GM23248 (cell line): ENCODE data around the gene MYBPC1. TPM values are rescaled to one million over a fixed set of nuclear protein-coding genes. Genes with fewer than 3 reads are reported as not detected.

Experiments used
- DNase-seq: peaks from one replicate; pipeline ENCODE4 v3.0.0-alpha.2; 2015
- H2AFZ ChIP-seq: fragments of 200-600 bp; sonication (generic); 2 replicates; pipeline ENCODE4 v1.6.1; 2016; ENCODE audit warnings: antibody characterized with exemption
- H3F3A ChIP-seq: fragments of 200-600 bp; sonication (generic); 2 replicates; pipeline ENCODE4 v1.6.1; 2016; ENCODE audit warnings: mild to moderate bottlenecking, antibody characterized with exemption, mixed run types; ENCODE audit not compliant: insufficient read depth
- H3K27ac ChIP-seq: fragments of 200-600 bp; sonication (generic); 2 replicates; pipeline ENCODE4 v1.5.1; 2016; ENCODE audit warnings: mild to moderate bottlenecking
- H3K27me3 ChIP-seq: fragments of 200-600 bp; sonication (generic); replicated peaks from 2 replicates; pipeline ENCODE4 v1.6.1; 2016; ENCODE audit warnings: mild to moderate bottlenecking; ENCODE audit not compliant: insufficient read depth
- H3K36me3 ChIP-seq: fragments of 200-600 bp; sonication (generic); 2 replicates; pipeline ENCODE4 v1.6.1; 2016; ENCODE audit warnings: low read depth, mild to moderate bottlenecking
- H3K4me1 ChIP-seq: fragments of 200-600 bp; sonication (generic); 2 replicates; pipeline ENCODE4 v1.6.1; 2016; ENCODE audit warnings: mild to moderate bottlenecking; ENCODE audit not compliant: insufficient read depth
- H3K4me2 ChIP-seq: fragments of 200-600 bp; sonication (generic); one replicate; pipeline ENCODE4 v1.6.1; 2016; ENCODE audit warnings: mild to moderate bottlenecking; ENCODE audit not compliant: unreplicated experiment
- H3K4me3 ChIP-seq: fragments of 200-600 bp; sonication (generic); 2 replicates; pipeline ENCODE4 v1.5.1; 2016; ENCODE audit warnings: mild to moderate bottlenecking
- H3K79me2 ChIP-seq: fragments of 200-600 bp; sonication (generic); 2 replicates; pipeline ENCODE4 v1.6.1; 2016; ENCODE audit warnings: mild to moderate bottlenecking; ENCODE audit not compliant: insufficient read depth
- H3K9ac ChIP-seq: fragments of 200-600 bp; sonication (generic); 2 replicates; pipeline ENCODE4 v1.6.1; 2016; ENCODE audit warnings: mild to moderate bottlenecking
- H3K9me2 ChIP-seq: fragments of 200-600 bp; sonication (generic); 2 replicates; pipeline ENCODE4 v1.6.1; 2016; ENCODE audit warnings: mixed run types, mild to moderate bottlenecking, moderate library complexity; ENCODE audit not compliant: insufficient read depth
- H3K9me3 ChIP-seq: fragments of 200-600 bp; sonication (generic); one replicate; pipeline ENCODE4 v1.6.1; 2017; ENCODE audit warnings: low read depth
- H4K20me1 ChIP-seq: fragments of 200-600 bp; sonication (generic); 2 replicates; pipeline ENCODE4 v1.6.0; 2016; ENCODE audit not compliant: insufficient read depth
- EZH2 ChIP-seq: fragments of 200-600 bp; sonication (generic); IDR thresholded peaks from 2 replicates; pipeline ENCODE4 v1.6.1; 2018; ENCODE audit warnings: antibody characterized with exemption, mild to moderate bottlenecking; ENCODE audit not compliant: insufficient read depth, poor library complexity, severe bottlenecking
- EZH2phosphoT487 ChIP-seq: fragments of 200-600 bp; sonication (generic); IDR thresholded peaks from 2 replicates; pipeline ENCODE4 v1.6.1; 2018; ENCODE audit warnings: antibody characterized with exemption, moderate library complexity, mild to moderate bottlenecking, low read depth; ENCODE audit not compliant: insufficient read depth
- WGBS, 2 experiments: methylation state at CpG; one replicate each; pipeline ENCODE4 v1.1.6; 2015 to 2017; ENCODE audit warnings: low lambda C conversion rate in 2 of 2, low coverage in 1 of 2; ENCODE audit errors: missing lambda C conversion rate in 2 of 2; 5-methylcytosine and 5-hydroxymethylcytosine counted together
- in situ Hi-C: fragments of 300-500 bp; cut with MboI; formaldehyde crosslinking; loops from 2 replicates; pipeline ENCODE4 v1.15.0; 2020
- polyA plus RNA-seq: library from polyadenylated mRNA; unstranded; fragments of >200 nt; fragmentation: Nextera tagmentation; extraction: Ambion mirVana; gene quantifications from 2 replicates; pipeline ENCODE4 v1.2.1, GENCODE V29; 2016
- total RNA-seq: library from RNA; depleted of rRNA; stranded (reverse); fragments of >200 nt; shearing (Covaris generic); gene quantifications from 2 replicates; pipeline ENCODE4 v1.2.3, GENCODE V29; 2014

MYBPC1 gene
- total and polyA plus RNA-seq, 2 experiments from 2014 or later, result not detected

DNA sequence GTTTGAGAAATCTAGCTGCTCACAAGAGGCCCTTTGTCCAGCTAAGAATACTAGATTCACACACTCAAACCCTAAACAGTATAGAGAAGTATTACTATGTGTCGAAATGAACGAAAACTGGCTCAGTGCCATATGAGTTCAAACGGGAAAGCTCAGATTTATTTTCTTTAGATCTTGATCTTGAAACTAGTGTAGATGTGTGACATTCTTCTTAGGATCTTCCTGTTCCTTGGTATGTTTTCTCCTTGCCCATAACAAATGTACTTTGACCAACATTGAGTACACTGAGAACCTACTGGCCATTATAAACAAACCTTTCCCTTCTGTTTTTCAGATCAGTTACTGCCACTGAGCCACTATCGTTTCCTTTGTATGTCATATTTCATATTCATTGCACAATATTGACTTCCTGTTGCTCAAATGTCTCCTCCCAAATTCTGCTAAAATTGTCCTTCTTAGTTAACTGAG, 21.3 kb downstream of the MYBPC1 start:
- Histone ChIP-seq H3K4me1 (no peaks in the 10 kb centered on the region), H3K27me3 (no peaks in the 10 kb centered on the region), H3K36me3 (no peaks in the 10 kb centered on the region), H4K20me1 (no peaks in the 10 kb centered on the region), H3K4me3 (no peak overlapping the region), H3K9me2 (no peaks in the 10 kb centered on the region), H3F3A (no peaks in the 10 kb centered on the region), H3K79me2 (no peaks in the 10 kb centered on the region), H3K9ac (no peak overlapping the region), H3K9me3 (no peaks in the 10 kb centered on the region), H3K27ac (no peak overlapping the region), H3K4me2 (no peak overlapping the region), H2AFZ (no peak overlapping the region)
- no peak for TF ChIP-seq EZH2
- no peak for TF ChIP-seq EZH2phosphoT487
- DNase-seq, result no peak
- WGBS, 2 experiments, result 12 to 14% methylated on average over 4 of the region's 4 CpGs
- in situ Hi-C loops, result no loop called here

DNA sequence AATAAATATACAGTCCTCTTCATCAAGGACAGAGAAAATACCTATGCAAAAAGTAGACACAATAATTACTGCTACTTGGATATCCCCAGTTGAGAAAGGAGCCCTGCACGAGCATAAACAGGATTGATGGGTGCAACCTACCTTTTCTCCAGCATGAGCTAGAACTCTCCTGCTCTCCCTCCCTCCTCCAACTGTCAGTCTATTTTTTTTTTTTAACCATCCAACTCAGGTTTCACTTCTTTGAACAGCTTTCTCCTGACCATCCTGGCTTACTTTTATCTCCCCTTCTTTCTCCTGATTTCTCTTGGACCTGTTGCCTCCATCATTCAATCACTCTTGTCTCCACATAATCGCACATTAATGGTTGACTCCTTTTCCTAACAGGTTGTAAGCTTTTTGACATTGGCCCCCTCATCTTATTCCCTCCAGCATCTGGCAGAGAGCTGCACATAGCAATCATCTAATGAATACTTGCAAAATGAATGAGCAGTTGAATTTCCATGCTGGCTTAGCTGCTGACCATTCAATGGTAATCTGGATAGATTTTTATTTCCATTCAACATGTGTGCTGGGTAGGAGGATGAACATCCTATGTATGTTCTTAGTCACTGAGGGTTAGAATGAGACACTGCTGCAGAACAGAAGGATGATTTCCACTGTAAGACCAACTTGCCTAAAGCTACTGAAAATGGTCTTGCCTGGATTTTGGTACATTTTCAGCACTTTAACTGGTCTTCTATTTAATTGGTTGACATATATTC, 24.4 kb downstream of the MYBPC1 start:
- H3K79me2 ChIP-seq, result no peaks in the 10 kb centered on the region
- TF ChIP-seq EZH2phosphoT487 (no peak), EZH2 (no peak)
- H3K4me3 ChIP-seq, result no peak overlapping the region
- no peaks in the 10 kb centered on the region for H3K36me3 ChIP-seq
- H3K9me2 ChIP-seq, result no peaks in the 10 kb centered on the region
- WGBS, 2 experiments, result 26 to 41% methylated on average over 2 of the region's 2 CpGs
- DNase-seq, result no peak
- no peaks in the 10 kb centered on the region for H4K20me1 ChIP-seq
- no peaks in the 10 kb centered on the region for H3K9me3 ChIP-seq
- H3K27me3 ChIP-seq, result no peaks in the 10 kb centered on the region
- H3K4me2 ChIP-seq, result no peak overlapping the region
- H3K27ac ChIP-seq, result no peak overlapping the region
- in situ Hi-C loops, result no loop called here
- no peak overlapping the region for H3K9ac ChIP-seq
- no peaks in the 10 kb centered on the region for H3F3A ChIP-seq
- no peaks in the 10 kb centered on the region for H3K4me1 ChIP-seq
- H2AFZ ChIP-seq, result no peak overlapping the region

DNA sequence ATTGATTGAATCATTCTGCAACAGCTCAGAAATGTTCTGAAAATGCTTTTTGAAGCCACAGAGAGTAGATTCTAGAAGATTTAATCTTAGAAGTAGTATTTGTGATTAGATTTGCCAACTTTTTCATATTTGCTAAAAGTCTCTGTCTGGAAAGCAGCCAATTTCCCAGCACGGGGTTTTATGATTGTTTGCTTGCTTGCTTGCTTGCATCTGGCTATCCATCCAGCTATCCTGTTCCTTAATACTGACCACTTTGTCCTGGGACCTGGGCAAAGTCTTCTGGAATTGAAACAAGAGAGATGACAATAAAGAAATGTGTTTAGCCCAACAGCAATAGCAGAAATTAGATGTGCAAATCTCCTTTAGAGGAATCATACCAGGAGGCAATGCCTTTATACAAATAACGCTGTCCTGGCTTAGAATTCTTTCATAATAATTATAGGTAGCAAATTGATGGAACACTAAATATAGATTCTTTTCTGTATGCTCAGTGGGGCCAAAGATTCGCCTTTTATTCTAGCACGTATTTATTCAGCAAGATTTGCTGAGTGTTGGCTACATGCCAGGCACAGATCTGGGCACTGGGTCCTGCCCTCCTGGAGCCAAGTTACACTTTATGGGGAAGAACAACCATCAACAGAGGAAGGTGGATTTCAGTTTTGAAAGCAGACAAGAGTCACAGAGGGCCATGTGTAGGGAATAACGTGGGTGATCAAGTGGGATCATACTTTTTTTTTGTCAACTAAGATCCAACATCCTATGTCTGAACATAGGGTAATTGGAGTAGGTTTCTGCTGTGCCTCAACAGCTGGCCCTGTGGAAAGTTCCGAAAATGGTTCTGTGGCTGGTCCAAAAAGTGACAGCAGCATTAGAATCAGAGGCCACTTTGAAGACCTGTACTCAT, 25.3 kb downstream of the MYBPC1 start:
- no peak overlapping the region for H3K4me2 ChIP-seq
- DNase-seq, result no peak
- H4K20me1 ChIP-seq, result no peaks in the 10 kb centered on the region
- in situ Hi-C loops, result no loop called here
- no peaks in the 10 kb centered on the region for H3F3A ChIP-seq
- no peak for TF ChIP-seq EZH2
- no peak for TF ChIP-seq EZH2phosphoT487
- H2AFZ ChIP-seq, result no peak overlapping the region
- H3K4me1 ChIP-seq, result no peaks in the 10 kb centered on the region
- H3K36me3 ChIP-seq, result no peaks in the 10 kb centered on the region
- 42% methylated on average over 6 of the region's 6 CpGs for WGBS, 2 experiments
- no peak overlapping the region for H3K9ac ChIP-seq
- no peaks in the 10 kb centered on the region for H3K9me3 ChIP-seq
- H3K9me2 ChIP-seq, result no peaks in the 10 kb centered on the region
- no peak overlapping the region for H3K4me3 ChIP-seq
- H3K27ac ChIP-seq, result no peak overlapping the region
- no peaks in the 10 kb centered on the region for H3K79me2 ChIP-seq
- H3K27me3 ChIP-seq, result no peaks in the 10 kb centered on the region

GRCh38 chr12:101620762-101621133, 26.0 kb downstream of the MYBPC1 start:
- Histone ChIP-seq H2AFZ (no peak overlapping the region), H3K79me2 (no peaks in the 10 kb centered on the region), H3K9me2 (no peaks in the 10 kb centered on the region), H3K4me3 (no peak overlapping the region), H3K27ac (no peak overlapping the region), H3K9me3 (no peaks in the 10 kb centered on the region), H3K4me2 (no peak overlapping the region), H3F3A (no peaks in the 10 kb centered on the region), H3K4me1 (no peaks in the 10 kb centered on the region), H4K20me1 (no peaks in the 10 kb centered on the region), H3K36me3 (no peaks in the 10 kb centered on the region), H3K9ac (no peak overlapping the region), H3K27me3 (no peaks in the 10 kb centered on the region)
- DNase-seq, result no peak
- TF ChIP-seq EZH2 (no peak), EZH2phosphoT487 (no peak)
- WGBS, 2 experiments, result 53 to 68% methylated on average over 2 of the region's 2 CpGs
- in situ Hi-C loops, result no loop called here
